Measurements from ENCODE around the gene TGFBR1. TPM values are rescaled to one million over a fixed set of nuclear protein-coding genes. Genes with fewer than 3 reads are reported as not detected.

The TGFBR1 gene
- total RNA-seq (ENCODE audit: unreplicated experiment) = 207 TPM
- long read RNA-seq, partial matches to known transcripts = 0 of 3 reads
- long read RNA-seq, other reads (novel, unspliced or antisense) = 3 of 3 reads

DNA sequence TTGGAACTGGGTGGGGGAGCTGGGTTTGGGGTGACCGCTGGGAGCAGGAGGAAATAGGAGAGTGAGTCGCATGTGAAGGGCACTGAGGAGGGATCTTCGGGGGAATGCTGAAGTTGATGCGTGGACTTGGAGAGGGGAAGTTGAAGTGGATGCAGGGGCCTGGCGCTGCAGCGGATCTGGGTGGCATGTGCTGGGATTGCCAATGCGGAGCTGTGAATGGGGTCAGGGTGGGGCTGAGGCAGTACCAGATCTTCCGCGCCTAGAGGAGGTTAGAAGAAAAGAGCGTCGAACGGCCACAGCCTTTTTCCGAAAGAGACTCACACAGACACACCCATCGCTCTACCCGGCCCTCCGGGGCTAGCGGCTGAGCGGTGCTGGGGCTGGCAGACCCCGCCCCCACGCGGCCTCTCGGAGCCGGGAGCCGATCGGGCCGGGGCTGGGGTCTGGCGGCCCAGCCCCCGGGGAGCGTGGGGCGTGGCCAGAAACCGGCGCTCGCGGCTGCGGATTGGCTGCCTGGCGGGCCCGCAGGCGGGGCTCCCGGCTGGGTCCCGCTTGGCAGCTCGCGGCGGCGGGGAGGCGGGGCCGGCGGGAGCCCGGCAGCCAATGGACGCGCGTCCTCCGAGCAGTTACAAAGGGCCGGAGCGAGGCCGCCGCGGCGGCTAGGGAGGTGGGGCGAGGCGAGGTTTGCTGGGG lies at the start of gene TGFBR1:
Gene TGFBR1, plus strand, starts transcription at position 655 of the 693 bp plus-strand sequence. CDS start 93 bp downstream, outside the sequence.
- Mint-ChIP-seq H3K27me3 (ENCODE audit: unreplicated experiment) (peaks cover 12% of the 10 kb centered on the region), H3K27ac (ENCODE audit: unreplicated experiment) (peak within 1 kb of the TSS; percentile 84), H3K4me3 (ENCODE audit: unreplicated experiment) (peak within 1 kb of the TSS; percentile 95), H3K9me3 (ENCODE audit: unreplicated experiment) (peaks cover 11% of the 10 kb centered on the region), H3K4me1 (ENCODE audit: low read depth, unreplicated experiment) (peaks cover 42% of the 10 kb centered on the region), H3K36me3 (ENCODE audit: unreplicated experiment) (no peaks in the 10 kb centered on the region)
- peak; percentile 97 for DNase-seq
- no peak for TF ChIP-seq CTCF (IDR thresholded peaks at IDR 0.05; ENCODE audit: partially characterized antibody, unreplicated experiment)

DNA sequence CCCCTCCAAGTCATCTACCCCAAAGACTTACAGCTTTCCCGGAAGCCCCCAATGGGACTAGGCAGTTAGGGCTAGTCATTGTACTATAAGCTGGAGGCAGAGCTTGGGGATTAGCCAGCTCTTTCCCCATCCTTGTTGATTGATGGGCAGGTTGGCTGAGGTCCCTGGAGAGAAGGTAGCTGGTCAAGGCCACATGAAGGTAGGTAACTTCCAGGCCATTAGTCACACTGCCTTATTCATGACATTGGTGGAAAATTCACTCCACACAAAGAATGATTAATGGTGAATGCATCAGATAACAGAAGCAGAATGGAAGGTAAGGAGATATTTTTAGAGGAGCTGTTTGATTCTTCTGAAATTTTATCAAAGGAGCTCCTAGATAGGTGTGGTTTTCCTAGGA lies 49.5 kb upstream of the TGFBR1 start:
- Mint-ChIP-seq H3K4me1 (ENCODE audit: low read depth, unreplicated experiment) (no peaks in the 10 kb centered on the region), H3K4me3 (ENCODE audit: unreplicated experiment) (no peak overlapping the region), H3K9me3 (ENCODE audit: unreplicated experiment) (no peaks in the 10 kb centered on the region), H3K36me3 (ENCODE audit: unreplicated experiment) (no peaks in the 10 kb centered on the region), H3K27ac (ENCODE audit: unreplicated experiment) (no peak overlapping the region), H3K27me3 (ENCODE audit: unreplicated experiment) (peaks cover 5% of the 10 kb centered on the region)
- TF ChIP-seq CTCF (IDR thresholded peaks at IDR 0.05; ENCODE audit: partially characterized antibody, unreplicated experiment) = no peak
- DNase-seq = no peak

DNA sequence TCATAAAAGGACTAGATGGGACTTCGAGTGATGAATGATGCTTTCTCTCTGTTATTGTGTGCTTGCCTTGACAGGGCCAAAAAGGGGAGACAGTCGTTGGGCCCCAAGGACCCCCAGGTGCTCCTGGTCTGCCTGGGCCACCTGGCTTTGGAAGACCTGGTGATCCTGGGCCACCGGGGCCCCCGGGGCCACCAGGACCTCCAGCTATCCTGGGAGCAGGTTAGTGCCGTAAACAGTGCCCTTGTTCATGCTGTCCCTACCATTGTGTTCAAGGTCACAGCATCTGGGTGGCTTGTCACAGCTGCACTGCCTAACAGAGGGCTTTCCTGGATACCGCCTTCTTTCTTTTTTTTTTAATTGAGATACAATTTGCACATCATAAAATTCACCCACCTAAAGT lies 48.7 kb upstream of the TGFBR1 start:
- Mint-ChIP-seq H3K4me3 (ENCODE audit: unreplicated experiment) (no peak overlapping the region), H3K4me1 (ENCODE audit: low read depth, unreplicated experiment) (no peaks in the 10 kb centered on the region), H3K27me3 (ENCODE audit: unreplicated experiment) (peaks cover 5% of the 10 kb centered on the region), H3K27ac (ENCODE audit: unreplicated experiment) (no peak overlapping the region), H3K9me3 (ENCODE audit: unreplicated experiment) (no peaks in the 10 kb centered on the region), H3K36me3 (ENCODE audit: unreplicated experiment) (no peaks in the 10 kb centered on the region)
- TF ChIP-seq CTCF (IDR thresholded peaks at IDR 0.05; ENCODE audit: partially characterized antibody, unreplicated experiment) = no peak
- no peak for DNase-seq

GRCh38 chr9:99056886-99057664 lies 47.8 kb upstream of the TGFBR1 start:
- no peaks in the 10 kb centered on the region for H3K9me3 Mint-ChIP-seq (ENCODE audit: unreplicated experiment)
- H3K36me3 Mint-ChIP-seq (ENCODE audit: unreplicated experiment) = no peaks in the 10 kb centered on the region
- no peak for DNase-seq
- no peak overlapping the region for H3K27ac Mint-ChIP-seq (ENCODE audit: unreplicated experiment)
- no peak overlapping the region for H3K4me3 Mint-ChIP-seq (ENCODE audit: unreplicated experiment)
- no peaks in the 10 kb centered on the region for H3K4me1 Mint-ChIP-seq (ENCODE audit: low read depth, unreplicated experiment)
- no peak for TF ChIP-seq CTCF (IDR thresholded peaks at IDR 0.05; ENCODE audit: partially characterized antibody, unreplicated experiment)
- H3K27me3 Mint-ChIP-seq (ENCODE audit: unreplicated experiment) = peaks cover 5% of the 10 kb centered on the region

Measured in glutamatergic neuron (in vitro differentiated cells).